Upper lobe of right lung (tissue), 1 donor: ENCODE measurements around the gene UBTF. TPM values are rescaled to one million over a fixed set of nuclear protein-coding genes. Genes with fewer than 3 reads are reported as not detected.

Source experiments
- ATAC-seq: fragments of 200-7000 bp; cut with Tn5 transposase; one replicate; pipeline ENCODE4 v1.9.1; 2020; ENCODE audit warnings: mild to moderate bottlenecking, moderate library complexity
- DNase-seq: peaks from one replicate; pipeline ENCODE4 v3.0.0-alpha.2; 2020
- H3K27ac ChIP-seq: fragments of 200-600 bp; one replicate; pipeline ENCODE4 v1.8.0; 2022
- H3K27me3 ChIP-seq: fragments of 200-600 bp; one replicate; pipeline ENCODE4 v1.8.0; 2022; ENCODE audit warnings: mild to moderate bottlenecking
- H3K36me3 ChIP-seq: fragments of 200-600 bp; one replicate; pipeline ENCODE4 v1.8.0; 2022
- H3K4me1 ChIP-seq: fragments of 200-600 bp; one replicate; pipeline ENCODE4 v1.8.0; 2022
- H3K4me3 ChIP-seq: fragments of 200-600 bp; one replicate; pipeline ENCODE4 v1.8.0; 2022; ENCODE audit warnings: mild to moderate bottlenecking
- H3K9me3 ChIP-seq: fragments of 200-600 bp; one replicate; pipeline ENCODE4 v1.8.0; 2022
- intact Hi-C: fragments of 100-400 bp; cut with DNase I; formaldehyde crosslinking; loops from one replicate; pipeline ENCODE4 v1.11.0; 2022
- microRNA-seq: library from miRNA; unstranded; fragments of <30 nt; microRNA quantifications from one replicate; pipeline ENCODE4 v1.2.0, GENCODE V29; 2020; ENCODE audit warnings: borderline microRNAs expressed
- total RNA-seq: library from RNA; stranded (reverse); fragmentation: NEBNext Ultra II Directional; extraction: Animal tissue kit (Norgen Biotek cat#: 25700); gene quantifications from one replicate; pipeline ENCODE4 v1.2.1, GENCODE V29; 2021
- TF ChIP-seq, protein P1 (sequence below): fragments of 200-600 bp; IDR thresholded peaks from one replicate; pipeline ENCODE4 v1.8.0; 2022; ENCODE audit warnings: antibody characterized with exemption
- donor health status: DM: no; HTN: yes; CAD: no; lungs with severe emphysema.

Gene UBTF
- total RNA-seq, 1 donor from 2014 or later = 62.6 TPM

DNA sequence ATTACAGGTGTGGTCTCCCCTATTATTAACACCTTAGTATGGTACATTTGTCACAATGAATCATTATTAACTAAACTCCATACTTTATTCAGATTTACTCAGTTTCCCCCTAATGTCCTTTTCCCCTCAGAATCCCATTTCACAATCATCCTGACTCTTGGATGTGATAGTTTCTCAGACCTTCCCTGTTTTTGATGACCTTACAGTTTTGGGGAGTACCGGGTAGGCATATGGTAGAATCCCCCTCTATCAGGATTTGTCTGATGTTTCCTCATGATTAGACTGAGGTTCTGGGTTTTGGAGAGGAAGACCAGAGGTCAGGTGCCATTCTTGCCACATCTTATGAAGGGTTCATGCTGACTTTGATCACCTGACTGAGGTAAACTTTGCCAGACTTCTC is 55.0 kb downstream of the UBTF start:
- ATAC-seq (no peak), DNase-seq (no peak)
- no peaks in the 10 kb centered on the region for H3K9me3 ChIP-seq
- TF ChIP-seq, protein P1, sequence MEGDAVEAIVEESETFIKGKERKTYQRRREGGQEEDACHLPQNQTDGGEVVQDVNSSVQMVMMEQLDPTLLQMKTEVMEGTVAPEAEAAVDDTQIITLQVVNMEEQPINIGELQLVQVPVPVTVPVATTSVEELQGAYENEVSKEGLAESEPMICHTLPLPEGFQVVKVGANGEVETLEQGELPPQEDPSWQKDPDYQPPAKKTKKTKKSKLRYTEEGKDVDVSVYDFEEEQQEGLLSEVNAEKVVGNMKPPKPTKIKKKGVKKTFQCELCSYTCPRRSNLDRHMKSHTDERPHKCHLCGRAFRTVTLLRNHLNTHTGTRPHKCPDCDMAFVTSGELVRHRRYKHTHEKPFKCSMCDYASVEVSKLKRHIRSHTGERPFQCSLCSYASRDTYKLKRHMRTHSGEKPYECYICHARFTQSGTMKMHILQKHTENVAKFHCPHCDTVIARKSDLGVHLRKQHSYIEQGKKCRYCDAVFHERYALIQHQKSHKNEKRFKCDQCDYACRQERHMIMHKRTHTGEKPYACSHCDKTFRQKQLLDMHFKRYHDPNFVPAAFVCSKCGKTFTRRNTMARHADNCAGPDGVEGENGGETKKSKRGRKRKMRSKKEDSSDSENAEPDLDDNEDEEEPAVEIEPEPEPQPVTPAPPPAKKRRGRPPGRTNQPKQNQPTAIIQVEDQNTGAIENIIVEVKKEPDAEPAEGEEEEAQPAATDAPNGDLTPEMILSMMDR = no peak
- H3K27me3 ChIP-seq = no peaks in the 10 kb centered on the region
- H3K27ac ChIP-seq = no peak overlapping the region
- H3K36me3 ChIP-seq = no peaks in the 10 kb centered on the region
- intact Hi-C loops = no loop called here
- no peaks in the 10 kb centered on the region for H3K4me1 ChIP-seq
- H3K4me3 ChIP-seq = no peak overlapping the region

DNA sequence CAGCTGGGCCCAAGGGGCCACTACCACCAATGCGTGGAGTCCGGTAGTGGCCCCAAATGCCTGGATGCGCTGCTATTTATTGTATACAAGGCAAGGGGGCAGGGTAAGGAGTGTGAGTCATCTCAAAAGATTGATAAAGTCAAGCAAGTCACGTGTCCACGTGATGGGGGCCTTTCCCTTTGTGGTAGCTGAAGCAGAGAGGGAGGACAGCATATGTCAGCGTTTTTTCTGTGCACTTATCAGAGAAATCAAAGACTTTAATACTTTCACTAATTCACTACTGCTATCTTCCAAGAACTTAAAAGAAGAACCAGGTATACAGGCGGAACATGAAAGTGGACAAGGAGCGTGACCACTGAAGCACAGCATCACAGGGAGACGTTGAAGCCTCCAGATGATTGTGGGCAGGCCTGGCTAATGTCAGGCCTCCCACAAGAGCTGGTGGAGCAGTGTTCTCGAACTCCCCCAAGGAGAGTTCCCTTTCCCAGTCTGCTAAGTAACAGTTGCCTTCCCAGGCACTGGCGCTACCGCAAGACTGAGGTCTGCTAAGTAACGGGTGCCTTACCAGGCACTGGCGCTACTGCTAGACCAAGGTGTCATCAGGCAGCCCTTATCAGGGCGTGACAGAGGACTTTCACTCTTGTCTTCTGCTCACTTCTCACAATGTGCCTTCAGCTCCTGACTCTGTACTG is 59.8 kb downstream of the UBTF start:
- intact Hi-C loops = no loop called here
- Histone ChIP-seq H3K27me3 (no peaks in the 10 kb centered on the region), H3K4me3 (no peak overlapping the region), H3K27ac (no peak overlapping the region), H3K9me3 (no peaks in the 10 kb centered on the region), H3K4me1 (no peaks in the 10 kb centered on the region), H3K36me3 (no peaks in the 10 kb centered on the region)
- ATAC-seq = no peak
- DNase-seq = no peak
- TF ChIP-seq, protein P1 = no peak

DNA sequence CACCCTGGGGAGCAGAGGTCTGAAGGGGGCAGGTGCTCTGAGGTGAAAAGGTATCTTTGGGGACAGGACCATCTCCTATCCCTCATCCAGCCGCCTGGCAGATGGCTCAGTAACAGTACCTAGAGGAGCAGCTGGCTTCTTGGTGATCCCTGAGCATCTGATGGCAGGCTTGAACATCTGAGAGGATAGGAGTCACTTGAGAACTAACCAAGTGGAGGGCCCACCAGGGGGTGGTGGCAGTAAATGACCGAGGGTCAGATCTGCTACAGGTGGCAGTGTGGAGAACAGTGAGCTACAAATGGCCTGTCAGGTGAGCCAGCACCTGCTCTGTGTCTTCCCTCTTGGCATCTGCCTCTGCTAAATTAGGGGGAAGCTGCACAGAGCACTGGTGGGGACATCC is 64.0 kb downstream of the UBTF start:
- Histone ChIP-seq H3K4me3 (no peak overlapping the region), H3K36me3 (no peaks in the 10 kb centered on the region), H3K9me3 (no peaks in the 10 kb centered on the region), H3K27me3 (no peaks in the 10 kb centered on the region), H3K27ac (no peak overlapping the region), H3K4me1 (no peaks in the 10 kb centered on the region)
- TF ChIP-seq, protein P1 = no peak
- DNase-seq (no peak), ATAC-seq (no peak)
- intact Hi-C loops = no loop called here

Small RNA genes within 50 kb of the gene (microRNA-seq; reads per million reads assigned to microRNA genes)
- not detected for gene MIR6782

Other genes with a start within 250 kb of the UBTF start
- gene NAGS, start 215.1 kb downstream of the UBTF start, total RNA-seq = 7.1 TPM
- 27.4 TPM for gene TMEM101, start 204.7 kb downstream of the UBTF start, total RNA-seq
- gene LSM12, start 153.0 kb downstream of the UBTF start, total RNA-seq = 39.8 TPM
- 39.7 TPM for gene G6PC3, start 148.9 kb downstream of the UBTF start, total RNA-seq
- 55.3 TPM for gene HDAC5, start 96.0 kb downstream of the UBTF start, total RNA-seq
- 0.35 TPM for gene HROB, start 77.7 kb downstream of the UBTF start, total RNA-seq
- gene ASB16, start 49.0 kb downstream of the UBTF start, total RNA-seq = not detected
- gene TMUB2, start 32.7 kb downstream of the UBTF start, total RNA-seq = 38.8 TPM
- 65.0 TPM for gene ATXN7L3, start 19.8 kb downstream of the UBTF start, total RNA-seq
- 0.43 TPM for gene SLC4A1, start 48.5 kb upstream of the UBTF start, total RNA-seq
- gene RUNDC3A, start 88.9 kb upstream of the UBTF start, total RNA-seq = 0.32 TPM
- gene SLC25A39, start 105.1 kb upstream of the UBTF start, total RNA-seq = 76.8 TPM
- 722 TPM for gene GRN, start 125.6 kb upstream of the UBTF start, total RNA-seq
- 1.8 TPM for gene FAM171A2, start 144.2 kb upstream of the UBTF start, total RNA-seq
- 4.6 TPM for gene ITGA2B, start 170.0 kb upstream of the UBTF start, total RNA-seq